Measurements from ENCODE around the gene ANGPTL2. TPM values are rescaled to one million over a fixed set of nuclear protein-coding genes. Genes with fewer than 3 reads are reported as not detected.

The ANGPTL2 gene
- total and polyA plus RNA-seq, 9 of the 15 experiments (the other 6 are each of a cell fraction or from before 2014, with no cell fraction given), result not detected

GRCh38 chr9:127159325-127159801 is 36.9 kb upstream of the ANGPTL2 start (continued):
- TF ChIP-seq ZNF395 (CRISPR knock-in tag; IDR thresholded peaks at IDR 0.05) (peak; percentile 79), MECOM (CRISPR knock-in tag; IDR thresholded peaks at IDR 0.05) (peak; percentile 63), GABPB1 (CRISPR knock-in tag; IDR thresholded peaks at IDR 0.05) (no peak), ZNF778 (CRISPR knock-in tag; IDR thresholded peaks at IDR 0.05) (no peak), ZNF398 (CRISPR knock-in tag; IDR thresholded peaks at IDR 0.05) (no peak), POLR2AphosphoS2 (IDR thresholded peaks at IDR 0.05; ENCODE audit: low read length) (no peak), DMBX1 (CRISPR knock-in tag; IDR thresholded peaks at IDR 0.05; ENCODE audit: borderline replicate concordance) (peak; percentile 89; the same call in 1 of the 2 replicates), CHCHD3 (CRISPR knock-in tag; IDR thresholded peaks at IDR 0.05) (no peak), TEAD1 (CRISPR knock-in tag; IDR thresholded peaks at IDR 0.05) (peak in 1 of 2 experiments; percentile 31; a peak in 1 of 4 replicates), BRD4 (IDR thresholded peaks at IDR 0.05) (no peak), HLTF (IDR thresholded peaks at IDR 0.05) (no peak), SAP30 (IDR thresholded peaks at IDR 0.05; ENCODE audit: borderline replicate concordance, insufficient read depth, low read depth, low read length, poor library complexity, severe bottlenecking) (no peak), ZNF589 (CRISPR knock-in tag; IDR thresholded peaks at IDR 0.05; ENCODE audit: low read depth) (peak; percentile 96; the same call in 1 of the 2 replicates), STAT5B (CRISPR knock-in tag; IDR thresholded peaks at IDR 0.05) (no peak), ZNF507 (tag; conservative IDR thresholded peaks at IDR 0.05) (no peak), EP400 (IDR thresholded peaks at IDR 0.05) (peak; percentile 80), RAD21 (CRISPR knock-in tag; conservative IDR thresholded peaks at IDR 0.05 in 1 of 2, IDR thresholded peaks at IDR 0.05 in 1 of 2) (peak; percentile 54 to 55), ILF3 (IDR thresholded peaks at IDR 0.05; ENCODE audit: borderline replicate concordance) (no peak), SNAPC5 (CRISPR knock-in tag; IDR thresholded peaks at IDR 0.05) (no peak), ZNF282 (CRISPR knock-in tag; IDR thresholded peaks at IDR 0.05) (no peak), MEIS2 (IDR thresholded peaks at IDR 0.05; ENCODE audit: partially characterized antibody) (peak; percentile 68), FOSL1 (tag; conservative IDR thresholded peaks at IDR 0.05) (peak; percentile 85), FOXM1 (IDR thresholded peaks at IDR 0.05; ENCODE audit: low read depth) (no peak), FOXM1 (CRISPR knock-in tag; IDR thresholded peaks at IDR 0.05; ENCODE audit: low read depth) (no peak), PHF8 (IDR thresholded peaks at IDR 0.05; ENCODE audit: borderline replicate concordance, low read length) (no peak)
- TF ChIP-seq, protein P1, sequence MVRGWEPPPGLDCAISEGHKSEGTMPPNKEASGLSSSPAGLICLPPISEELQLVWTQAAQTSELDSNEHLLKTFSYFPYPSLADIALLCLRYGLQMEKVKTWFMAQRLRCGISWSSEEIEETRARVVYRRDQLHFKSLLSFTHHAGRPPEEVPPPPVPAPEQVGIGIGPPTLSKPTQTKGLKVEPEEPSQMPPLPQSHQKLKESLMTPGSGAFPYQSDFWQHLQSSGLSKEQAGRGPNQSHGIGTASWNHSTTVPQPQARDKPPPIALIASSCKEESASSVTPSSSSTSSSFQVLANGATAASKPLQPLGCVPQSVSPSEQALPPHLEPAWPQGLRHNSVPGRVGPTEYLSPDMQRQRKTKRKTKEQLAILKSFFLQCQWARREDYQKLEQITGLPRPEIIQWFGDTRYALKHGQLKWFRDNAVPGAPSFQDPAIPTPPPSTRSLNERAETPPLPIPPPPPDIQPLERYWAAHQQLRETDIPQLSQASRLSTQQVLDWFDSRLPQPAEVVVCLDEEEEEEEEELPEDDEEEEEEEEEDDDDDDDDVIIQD (CRISPR knock-in tag; IDR thresholded peaks at IDR 0.05), result 0 out of 2 replicates have a peak, but pooled peaks have one; percentile 7

All from K562 (cell line).